HG03039 (cell line): ENCODE data around the gene PCDHB6.
"Not testable (repeated sequence)": the region's sequence is repeated elsewhere in the genome, so short reads cannot be mapped to it uniquely, and the experiment has no call there.

Experiments used
- ATAC-seq: cut with Tn5 transposase; IDR thresholded peaks from one replicate; pipeline ENCODE4 v1.9.1; 2021; ENCODE audit warnings: mild to moderate bottlenecking, moderate library complexity; ENCODE audit not compliant: unreplicated experiment

The PCDHB6 gene

DNA sequence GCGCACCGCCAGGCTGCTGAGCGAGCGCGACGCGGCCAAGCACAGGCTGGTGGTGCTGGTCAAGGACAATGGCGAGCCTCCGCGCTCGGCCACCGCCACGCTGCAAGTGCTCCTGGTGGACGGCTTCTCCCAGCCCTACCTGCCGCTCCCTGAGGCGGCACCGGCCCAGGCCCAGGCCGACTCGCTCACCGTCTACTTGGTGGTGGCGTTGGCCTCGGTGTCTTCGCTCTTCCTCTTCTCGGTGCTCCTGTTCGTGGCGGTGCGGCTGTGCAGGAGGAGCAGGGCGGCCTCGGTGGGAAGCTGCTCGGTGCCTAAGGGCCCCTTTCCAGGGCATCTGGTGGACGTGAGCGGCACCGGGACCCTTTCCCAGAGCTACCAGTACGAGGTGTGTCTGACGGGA, 51.8 kb downstream of the PCDHB6 start:
- ATAC-seq = not testable (repeated sequence)
